Measurements from ENCODE around the gene PRICKLE2.

DNA sequence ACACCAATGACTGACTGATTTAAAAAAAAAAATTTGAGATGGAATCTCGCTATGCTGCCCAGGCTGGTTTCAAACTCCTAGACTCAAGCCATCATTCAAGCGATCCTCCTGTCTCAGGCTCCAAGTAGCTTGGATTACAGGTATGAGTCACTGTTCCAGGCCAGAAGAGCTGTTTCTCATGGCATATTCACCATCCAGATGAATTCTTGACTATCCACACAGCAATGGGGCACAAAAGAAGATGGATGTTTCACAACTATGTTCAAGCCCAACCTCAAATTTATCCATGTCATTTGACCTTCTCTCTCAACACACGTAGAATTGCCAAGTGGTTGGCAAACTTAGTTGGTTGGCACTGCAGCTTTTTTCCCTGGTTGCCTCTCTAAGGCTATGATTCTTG is 40.6 kb downstream of the PRICKLE2 start:
- no peak for TF ChIP-seq CTCF (IDR thresholded peaks at IDR 0.05; ENCODE audit: insufficient read depth, low read depth, low read length)
- TF ChIP-seq EZH2 (IDR thresholded peaks at IDR 0.05; ENCODE audit: insufficient read depth, low read length) = no peak
